NCI-H526 treated with DMSO at 0.1 percent for 48 hours (cell line): ENCODE data around the gene CCDC150.
"Not testable (repeated sequence)": the region's sequence is repeated elsewhere in the genome, so short reads cannot be mapped to it uniquely, and the experiment has no call there.

Experiments
- DNase-seq: peaks from one replicate; lab custom pipeline; 2025; lab: John Stamatoyannopoulos, UW

The CCDC150 gene

DNA sequence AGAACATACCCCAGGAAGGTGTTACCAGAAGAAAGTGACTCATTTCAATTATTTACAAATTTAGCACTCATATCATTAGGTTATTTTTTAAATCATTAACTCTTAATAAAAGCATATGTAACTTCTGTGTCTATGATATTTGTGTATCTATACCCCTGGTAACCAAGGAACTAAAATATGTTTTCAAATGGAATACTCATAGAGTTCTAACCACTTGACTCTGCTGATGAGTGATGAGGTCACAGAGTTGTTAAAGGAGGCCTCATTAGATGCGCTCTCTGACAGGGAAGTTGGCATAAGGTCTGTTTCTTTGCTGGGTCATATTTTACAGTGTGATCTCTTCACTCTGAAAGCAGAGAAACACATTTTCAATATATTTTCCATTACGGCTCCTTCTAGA, 73.4 kb downstream of the CCDC150 start:
- no peak for DNase-seq

DNA sequence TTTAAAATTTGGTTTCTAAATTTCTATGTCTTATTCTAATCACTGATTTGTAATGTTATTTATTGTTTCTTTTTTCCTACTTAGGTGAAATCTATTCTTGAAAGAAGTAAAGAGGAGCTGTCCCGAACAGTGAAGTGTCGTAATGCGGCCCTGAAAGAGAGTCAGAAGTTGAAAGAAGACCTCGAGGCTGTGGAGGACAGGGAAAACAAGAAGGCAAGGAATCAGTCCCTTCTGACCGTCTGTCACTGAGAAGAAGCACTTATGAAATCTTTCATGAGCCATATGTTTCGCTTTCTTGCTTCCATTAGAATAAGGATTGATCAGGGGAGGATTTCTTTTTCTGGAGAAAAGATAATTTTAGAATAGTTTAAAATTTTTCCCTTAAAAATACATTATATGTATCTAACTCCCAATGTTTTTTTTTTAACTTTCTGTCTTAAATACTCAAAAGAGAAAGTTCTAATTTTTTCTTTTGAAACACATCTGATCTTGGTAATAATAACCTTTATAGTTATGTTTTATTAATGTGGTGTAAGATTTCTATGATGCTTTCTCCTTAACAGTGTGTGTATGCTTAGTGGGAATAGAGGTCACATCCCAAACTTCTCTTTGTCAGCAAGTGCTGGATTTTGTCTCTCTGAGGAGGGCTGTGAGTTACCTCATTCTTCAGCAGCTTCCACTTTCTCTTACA, 79.0 kb downstream of the CCDC150 start:
- DNase-seq, result no peak

- no peak for DNase-seq
These were observed 79.8 kb downstream of the CCDC150 start for GRCh38 chr2:196719110-196719872.

GRCh38 chr2:196723571-196723970, 84.1 kb downstream of the CCDC150 start:
- DNase-seq, result no peak

GRCh38 chr2:196725218-196725617, 85.7 kb downstream of the CCDC150 start:
- no peak for DNase-seq

- DNase-seq, result no peak
These were observed 86.4 kb downstream of the CCDC150 start for GRCh38 chr2:196725882-196726281.

DNA sequence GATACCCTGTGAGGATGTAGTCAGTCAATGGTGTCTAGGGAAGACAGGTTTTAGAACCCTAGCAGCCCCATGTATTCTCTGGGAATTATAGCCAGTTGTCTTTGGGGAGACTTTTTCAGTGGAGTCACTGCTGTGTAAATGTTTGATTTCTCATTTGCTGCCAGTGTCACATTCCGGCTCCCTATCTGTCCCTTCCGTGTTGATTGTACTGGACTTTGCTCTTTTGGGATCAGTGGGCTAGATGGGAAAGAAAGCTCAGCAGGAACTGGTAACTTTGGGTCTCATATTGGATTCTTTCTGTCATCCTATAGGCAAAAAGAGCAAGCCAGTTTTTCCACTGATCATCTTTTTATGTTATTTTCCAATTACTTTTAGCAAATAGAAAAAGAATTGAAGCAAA, 89.9 kb downstream of the CCDC150 start:
- no peak for DNase-seq

GRCh38 chr2:196736646-196737045, 97.1 kb downstream of the CCDC150 start:
- not testable (repeated sequence) for DNase-seq

- DNase-seq, result no peak
These were observed 97.5 kb downstream of the CCDC150 start for GRCh38 chr2:196737046-196737445.

DNA sequence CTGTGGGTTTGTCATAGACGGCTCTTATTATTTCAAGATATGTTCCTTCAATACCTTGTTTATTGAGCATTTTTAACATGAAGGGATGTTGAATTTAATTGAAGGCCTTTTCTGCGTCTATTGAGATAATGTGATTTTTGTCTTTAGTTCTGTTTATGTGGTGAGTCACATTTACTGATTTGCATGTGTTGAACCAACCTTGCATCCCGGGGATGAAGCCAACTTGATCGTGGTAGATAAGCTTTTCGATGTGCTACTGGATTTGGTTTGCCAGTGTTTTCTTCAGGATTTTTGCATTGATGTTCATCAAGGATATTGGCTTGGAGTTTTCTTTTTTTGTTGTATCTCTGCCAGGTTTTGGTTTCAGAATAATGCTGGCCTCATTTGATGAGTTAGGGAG, 99.5 kb downstream of the CCDC150 start:
- DNase-seq, result no peak

DNA sequence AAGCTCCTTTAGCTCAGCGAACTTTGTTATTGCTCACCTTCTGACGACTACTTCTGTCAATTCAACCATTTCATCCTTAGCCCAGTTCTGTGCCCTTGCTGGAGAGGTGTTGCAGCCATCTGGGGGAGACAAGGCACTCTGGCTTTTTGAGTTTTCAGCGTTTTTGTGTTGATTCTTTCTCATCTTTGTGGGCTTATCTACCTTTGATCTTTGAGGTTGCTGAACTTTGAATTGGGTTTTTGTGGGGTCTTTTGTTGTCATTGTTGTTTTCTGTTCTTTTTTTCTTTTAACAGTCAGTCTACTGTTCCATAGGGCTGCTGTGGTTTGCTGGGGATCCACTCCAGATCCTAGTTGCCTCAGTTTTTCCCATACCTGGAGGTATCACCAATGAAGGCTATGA, 102.7 kb downstream of the CCDC150 start:
- DNase-seq, result no peak

DNA sequence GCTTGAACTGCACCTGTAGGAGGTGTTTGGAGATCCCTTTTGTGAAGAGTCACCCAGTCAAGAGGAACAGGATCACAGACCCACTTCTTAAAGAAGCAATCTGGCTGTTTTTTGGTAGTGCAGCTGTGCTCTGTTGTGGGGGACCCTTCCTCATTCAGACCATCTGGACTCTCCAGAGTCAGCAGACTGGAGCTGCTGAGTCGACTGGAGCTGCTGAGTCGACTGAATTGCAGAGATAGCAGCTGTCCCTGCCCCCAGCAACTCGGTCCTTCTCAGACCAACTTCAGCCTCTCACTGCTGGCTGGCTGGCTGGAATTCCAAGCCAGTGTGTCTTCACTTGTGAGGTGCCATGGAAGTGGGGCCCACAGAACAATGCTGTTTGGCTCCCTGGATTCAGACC, 103.2 kb downstream of the CCDC150 start:
- no peak for DNase-seq

DNA sequence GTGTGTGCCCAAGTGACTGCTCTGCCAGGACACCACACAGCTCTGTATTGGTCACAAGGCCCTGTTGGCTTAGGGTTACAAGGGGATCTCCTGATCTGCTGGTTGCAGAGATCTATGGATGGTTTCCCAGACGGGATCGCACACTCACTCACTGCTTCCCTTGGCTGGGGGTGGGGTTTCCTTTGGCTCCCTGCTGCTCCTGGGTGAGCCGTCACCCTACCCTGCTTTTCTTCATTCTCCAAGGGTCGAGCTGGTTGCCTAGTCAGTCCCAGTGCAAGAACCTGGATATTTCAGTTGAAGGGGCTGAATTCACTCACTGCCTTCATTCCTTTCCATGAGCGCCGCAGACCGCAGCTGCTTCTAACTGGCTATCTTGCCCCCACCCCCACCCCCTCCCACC, 103.7 kb downstream of the CCDC150 start:
- DNase-seq, result no peak

- DNase-seq, result no peak
These were observed 106.2 kb downstream of the CCDC150 start for GRCh38 chr2:196745711-196746110.

DNA sequence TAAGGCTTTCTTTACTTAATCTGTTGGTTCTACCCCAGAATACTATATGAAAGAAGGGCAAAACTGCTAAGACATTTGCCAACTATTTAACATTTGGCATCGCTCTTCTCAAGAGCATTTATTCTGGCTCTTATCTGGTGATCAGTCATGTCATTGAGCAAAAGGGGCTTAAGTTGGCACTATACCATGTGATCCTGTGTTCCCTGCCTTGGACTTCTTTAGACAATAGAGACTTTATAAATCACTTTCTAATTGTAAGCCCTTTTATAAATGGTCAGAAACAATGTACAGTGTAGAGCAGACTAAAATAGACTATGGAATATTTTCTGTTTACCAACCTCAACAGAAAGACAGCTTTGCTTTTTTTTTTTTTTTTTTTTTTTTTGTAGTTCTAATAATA, 107.9 kb downstream of the CCDC150 start:
- no peak for DNase-seq

DNA sequence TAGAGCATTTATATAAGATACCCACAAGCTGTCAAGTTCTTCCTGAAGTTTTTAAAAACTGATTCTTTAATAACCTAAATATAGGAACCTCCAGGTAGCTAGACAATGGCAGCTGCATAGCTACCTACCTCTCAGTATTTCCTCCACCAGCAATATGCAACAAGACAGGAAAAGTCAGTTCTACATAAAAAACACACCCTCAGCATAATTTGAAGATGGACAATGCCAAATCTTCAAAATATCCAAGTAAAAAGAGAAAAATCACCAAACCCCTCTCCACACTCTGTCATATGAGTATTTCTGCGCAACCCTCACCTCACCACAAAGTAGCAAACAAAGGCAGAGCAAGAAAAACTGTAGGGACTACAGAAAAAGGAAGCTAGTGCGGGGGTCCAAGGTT, 108.6 kb downstream of the CCDC150 start:
- no peak for DNase-seq

GRCh38 chr2:196750291-196750923, 110.9 kb downstream of the CCDC150 start:
- no peak for DNase-seq

GRCh38 chr2:196750977-196751631, 111.6 kb downstream of the CCDC150 start:
- DNase-seq, result peak; percentile 9

GRCh38 chr2:196758474-196759377, 119.2 kb downstream of the CCDC150 start:
- no peak for DNase-seq

GRCh38 chr2:196759378-196759706, 119.8 kb downstream of the CCDC150 start:
- DNase-seq, result no peak

DNA sequence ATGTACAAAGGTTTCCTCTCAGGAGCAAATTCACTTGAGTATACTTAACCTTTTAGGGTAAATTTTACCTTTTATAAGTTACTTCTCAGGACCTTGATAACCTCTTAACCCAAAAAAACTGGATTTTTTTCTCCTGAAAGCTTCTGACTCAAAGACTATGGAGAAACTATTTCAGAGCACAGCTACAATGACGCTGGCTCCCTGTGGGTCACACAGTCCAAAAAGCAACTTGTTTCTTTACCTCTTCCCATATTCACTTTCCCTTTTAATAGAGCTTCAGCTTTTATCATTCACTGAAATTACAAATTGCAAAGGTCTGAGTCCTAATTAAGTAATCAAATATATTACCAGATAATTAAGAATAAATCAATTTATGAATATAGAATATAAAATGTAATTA, 127.6 kb downstream of the CCDC150 start:
- DNase-seq, result no peak
